ENCODE results near the gene ODF2.

ODF2 gene

DNA sequence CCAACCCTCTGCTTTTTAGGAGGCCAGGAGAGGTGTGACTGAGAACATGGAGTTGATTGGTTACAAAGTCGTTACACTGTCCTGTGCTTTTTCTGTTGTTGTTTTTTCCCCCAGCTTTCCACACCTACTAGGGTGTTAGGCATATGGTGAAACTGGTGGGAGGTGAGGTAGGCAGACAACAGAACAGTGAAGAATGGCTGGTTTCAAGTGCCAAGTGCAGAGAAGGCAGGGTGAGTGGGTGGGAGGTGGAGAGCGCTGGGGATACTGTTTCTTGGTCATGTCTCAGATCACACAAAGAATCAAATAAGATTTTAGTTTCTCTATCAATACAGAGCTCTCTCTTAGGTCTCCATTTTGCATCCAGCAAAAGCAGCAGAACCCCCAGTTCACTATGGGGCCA, 94.4 kb downstream of the ODF2 start:
- TF ChIP-seq POLR2A (IDR thresholded peaks at IDR 0.05; ENCODE audit: low read depth, low read length) = no peak
- DNase-seq (ENCODE audit: insufficient read length, low spot score) (no peak), FAIRE-seq (no peak)

Measured in H54 (cell line).